GM06990 (cell line): ENCODE data around the gene AUTS2.
A peak's percentile ranks its signal among the peaks of the same experiment; 100 is the strongest.

Experiments used
- DNase-seq: peaks from one replicate; pipeline ENCODE4 v3.0.0-alpha.2; 2011; ENCODE audit not compliant: insufficient read length; ENCODE audit errors: extremely low read depth
- H3K27me3 ChIP-seq: replicated peaks from 2 replicates; pipeline ENCODE4 v1.6.0; 2011; ENCODE audit warnings: low read length; ENCODE audit not compliant: control insufficient read depth, insufficient read depth
- H3K36me3 ChIP-seq: 2 replicates; pipeline ENCODE4 v1.5.1; 2011; ENCODE audit warnings: low read length; ENCODE audit not compliant: control insufficient read depth, insufficient read depth
- H3K4me3 ChIP-seq: replicated peaks from 2 replicates; pipeline ENCODE4 v1.5.1; 2011; ENCODE audit warnings: low read depth, mild to moderate bottlenecking, control low read depth, low read length
- CTCF ChIP-seq: IDR thresholded peaks from 2 replicates; pipeline ENCODE4 v1.5.1; 2011; ENCODE audit warnings: low read length, control low read depth, mild to moderate bottlenecking, inconsistent platforms; ENCODE audit not compliant: insufficient read depth, poor library complexity, severe bottlenecking

AUTS2 gene

DNA sequence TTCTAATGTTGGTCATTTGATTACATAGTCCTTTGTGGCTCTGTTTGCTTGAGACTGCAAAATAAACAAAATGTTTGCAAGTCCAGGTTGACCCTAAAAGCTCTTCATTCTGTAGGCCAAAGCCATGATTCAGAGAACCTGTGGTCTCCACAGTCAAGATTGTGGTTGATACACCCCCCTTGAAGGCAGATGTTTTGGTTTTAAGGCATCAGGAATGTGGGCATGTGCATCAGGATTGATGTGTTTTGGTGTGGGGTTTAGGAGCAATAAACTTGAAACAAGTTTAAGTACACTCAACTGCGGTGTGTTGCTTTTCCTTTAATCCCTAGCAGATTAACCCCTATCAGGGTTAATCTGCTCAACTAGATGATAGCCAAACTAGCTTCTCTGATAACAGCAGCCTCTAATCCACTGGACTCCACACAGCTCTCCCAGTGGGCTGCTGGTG lies 1154.5 kb downstream of the AUTS2 start:
- DNase-seq: no peak
- Histone ChIP-seq H3K27me3 (no peaks in the 10 kb centered on the region), H3K36me3 (no peaks in the 10 kb centered on the region; the same call in 1 of the 2 replicates), H3K4me3 (no peak overlapping the region)
- TF ChIP-seq CTCF: no peak

GRCh38 chr7:70756789-70757188 lies 1158.5 kb downstream of the AUTS2 start:
- Histone ChIP-seq H3K4me3 (no peak overlapping the region), H3K36me3 (no peaks in the 10 kb centered on the region; the same call in 1 of the 2 replicates), H3K27me3 (no peaks in the 10 kb centered on the region)
- no peak for DNase-seq
- no peak for TF ChIP-seq CTCF

DNA sequence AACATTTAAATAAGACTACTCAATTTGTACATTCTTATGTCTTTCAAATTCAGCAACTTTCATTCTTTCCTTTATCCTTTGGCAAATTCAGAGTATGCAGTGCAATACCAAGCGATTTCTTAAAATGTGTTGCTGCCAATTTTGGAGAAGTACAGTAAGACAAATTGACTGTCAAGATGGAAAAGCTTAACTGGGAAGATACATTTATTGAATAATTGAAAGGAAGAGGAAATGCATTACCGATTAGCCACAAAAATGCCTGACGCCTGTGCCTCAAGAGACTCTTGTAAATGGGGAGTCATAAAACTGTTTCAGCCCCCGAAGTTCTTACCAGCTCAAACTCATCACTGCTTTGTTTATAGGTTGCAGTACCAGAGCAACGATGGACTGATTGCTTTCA lies 1160.4 kb downstream of the AUTS2 start:
- H3K36me3 ChIP-seq: peaks cover 4% of the 10 kb centered on the region
- no peak for DNase-seq
- H3K27me3 ChIP-seq: no peaks in the 10 kb centered on the region

DNA sequence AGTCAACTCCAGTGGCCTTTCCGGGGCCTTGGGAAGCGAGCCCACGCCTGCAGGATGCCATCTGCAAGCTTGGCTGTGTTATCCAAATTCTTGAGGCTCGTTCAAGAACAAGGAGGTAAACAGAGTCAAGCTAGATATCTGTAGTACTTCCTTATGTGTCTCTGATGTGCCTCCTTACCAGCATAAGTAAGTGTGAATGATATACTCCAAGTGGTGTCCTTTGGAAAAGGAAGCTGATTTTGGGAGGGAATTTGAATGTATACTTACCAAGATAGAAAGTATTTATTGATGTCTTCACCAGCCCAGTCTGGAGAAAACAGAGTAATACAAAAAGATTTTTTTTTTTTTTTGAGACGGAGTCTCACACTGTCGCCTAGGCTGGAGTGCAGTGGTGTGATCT lies 1161.4 kb downstream of the AUTS2 start:
- Histone ChIP-seq H3K27me3 (no peaks in the 10 kb centered on the region), H3K36me3 (peaks cover 4% of the 10 kb centered on the region), H3K4me3 (no peak overlapping the region)
- DNase-seq: no peak
- TF ChIP-seq CTCF: no peak

More for the DNA sequence above, 1160.4 kb downstream of the AUTS2 start:
- no peak overlapping the region for H3K4me3 ChIP-seq
- TF ChIP-seq CTCF: no peak

GRCh38 chr7:70761711-70762328 lies 1163.5 kb downstream of the AUTS2 start:
- TF ChIP-seq CTCF: no peak
- DNase-seq: peak; percentile 48
- H3K27me3 ChIP-seq: no peaks in the 10 kb centered on the region
- H3K4me3 ChIP-seq: no peak overlapping the region
- H3K36me3 ChIP-seq: peaks cover 9% of the 10 kb centered on the region

GRCh38 chr7:70762696-70763095 lies 1164.4 kb downstream of the AUTS2 start:
- no peak for TF ChIP-seq CTCF
- DNase-seq: peak; percentile 27
- Histone ChIP-seq H3K36me3 (peaks cover 9% of the 10 kb centered on the region), H3K27me3 (no peaks in the 10 kb centered on the region), H3K4me3 (no peak overlapping the region)
